ENCODE data around the gene CARF. TPM values are rescaled to one million over a fixed set of nuclear protein-coding genes. Genes with fewer than 3 reads are reported as not detected.

The CARF gene
- total and polyA plus RNA-seq, 4 donors, result 0.98 to 4.3 (median 2.9) TPM

- DNase-seq (ENCODE audit: low spot score), result no peak
- Histone ChIP-seq H3K9me3 (ENCODE audit: control insufficient read depth in 4 of 4, low read length in 3 of 4) (peaks cover 0 to 2% (median 0%) of the 10 kb centered on the region in 4 donors), H3K36me3 (ENCODE audit: control insufficient read depth in 4 of 4, insufficient read depth in 3 of 4, low read depth in 1 of 4, low read length in 3 of 4) (peaks cover 0 to 5% (median under 1%) of the 10 kb centered on the region in 4 donors), H3K27me3 (ENCODE audit: control insufficient read depth in 4 of 4, insufficient read depth in 4 of 4, low read length in 3 of 4) (no peaks in the 10 kb centered on the region), H3K9ac (ENCODE audit: low read depth in 1 of 2, low read length in 2 of 2) (no peak overlapping the region), H3K4me1 (ENCODE audit: control insufficient read depth in 4 of 4, insufficient read depth in 4 of 4, low read length in 3 of 4) (no peaks in the 10 kb centered on the region), H3K27ac (ENCODE audit: low read depth in 1 of 2, low read length in 2 of 2) (no peak overlapping the region), H3K4me3 (ENCODE audit: low read depth in 1 of 3, low read length in 3 of 3) (no peak overlapping the region)
- WGBS, result 40% methylated on average over 1 of the region's 1 CpG
- no peak for TF ChIP-seq HNF4G (IDR thresholded peaks at IDR 0.05)
- TF ChIP-seq, protein P1, sequence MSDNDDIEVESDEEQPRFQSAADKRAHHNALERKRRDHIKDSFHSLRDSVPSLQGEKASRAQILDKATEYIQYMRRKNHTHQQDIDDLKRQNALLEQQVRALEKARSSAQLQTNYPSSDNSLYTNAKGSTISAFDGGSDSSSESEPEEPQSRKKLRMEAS (IDR thresholded peaks at IDR 0.05), result no peak
- no peak for TF ChIP-seq GABPA (IDR thresholded peaks at IDR 0.05 in 1 of 2, conservative IDR thresholded peaks at IDR 0.05 in 1 of 2)
- no peak for TF ChIP-seq RAD21 (IDR thresholded peaks at IDR 0.05)
- TF ChIP-seq FOXA1 (IDR thresholded peaks at IDR 0.05), result no peak
- TF ChIP-seq HNF4A (conservative IDR thresholded peaks at IDR 0.05), result no peak
- no peak for TF ChIP-seq TAF1 (conservative IDR thresholded peaks at IDR 0.05)
These were observed 32.3 kb downstream of the CARF start for GRCh38 chr2:202944408-202944807.

DNA sequence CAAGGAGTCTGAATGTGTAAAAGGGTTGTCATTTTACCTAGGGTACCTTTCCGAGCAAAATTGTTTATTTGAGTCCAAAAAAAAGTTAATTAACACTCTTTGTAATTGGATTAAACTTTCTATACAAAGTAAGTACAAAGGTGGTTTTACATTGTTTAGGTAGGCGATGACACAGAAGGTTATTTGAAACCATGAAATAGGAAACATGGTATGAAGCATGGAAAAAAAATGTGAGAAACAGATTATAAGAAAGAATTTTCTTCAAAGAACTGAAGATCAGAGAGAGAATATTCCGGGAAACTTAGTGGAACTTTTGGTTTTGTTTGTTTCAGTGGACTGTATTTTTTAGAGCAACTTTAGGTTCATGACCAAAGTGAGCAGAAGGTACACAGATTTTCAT lies 32.7 kb downstream of the CARF start:
- Histone ChIP-seq H3K9ac (ENCODE audit: low read depth in 1 of 2, low read length in 2 of 2) (no peak overlapping the region), H3K9me3 (ENCODE audit: control insufficient read depth in 4 of 4, low read length in 3 of 4) (peaks cover 0 to 2% (median 0%) of the 10 kb centered on the region in 4 donors), H3K27me3 (ENCODE audit: control insufficient read depth in 4 of 4, insufficient read depth in 4 of 4, low read length in 3 of 4) (no peaks in the 10 kb centered on the region), H3K27ac (ENCODE audit: low read depth in 1 of 2, low read length in 2 of 2) (no peak overlapping the region), H3K4me3 (ENCODE audit: low read depth in 1 of 3, low read length in 3 of 3) (no peak overlapping the region), H3K36me3 (ENCODE audit: control insufficient read depth in 4 of 4, insufficient read depth in 3 of 4, low read depth in 1 of 4, low read length in 3 of 4) (peaks cover 0 to 5% (median under 1%) of the 10 kb centered on the region in 4 donors), H3K4me1 (ENCODE audit: control insufficient read depth in 4 of 4, insufficient read depth in 4 of 4, low read length in 3 of 4) (no peaks in the 10 kb centered on the region)
- no peak for DNase-seq (ENCODE audit: low spot score)
- 86% methylated on average over 3 of the region's 3 CpGs for WGBS
- TF ChIP-seq TAF1 (conservative IDR thresholded peaks at IDR 0.05) (no peak), JUND (IDR thresholded peaks at IDR 0.05) (no peak), FOXA2 (IDR thresholded peaks at IDR 0.05) (no peak), YY1 (IDR thresholded peaks at IDR 0.05) (no peak), HNF4G (IDR thresholded peaks at IDR 0.05) (no peak), FOXA1 (IDR thresholded peaks at IDR 0.05) (no peak), SP1 (IDR thresholded peaks at IDR 0.05) (no peak), HNF4A (conservative IDR thresholded peaks at IDR 0.05) (no peak), RAD21 (IDR thresholded peaks at IDR 0.05) (no peak), REST (IDR thresholded peaks at IDR 0.05) (no peak), RXRA (IDR thresholded peaks at IDR 0.05) (no peak), ZBTB33 (IDR thresholded peaks at IDR 0.05) (no peak)
- TF ChIP-seq, protein P2, sequence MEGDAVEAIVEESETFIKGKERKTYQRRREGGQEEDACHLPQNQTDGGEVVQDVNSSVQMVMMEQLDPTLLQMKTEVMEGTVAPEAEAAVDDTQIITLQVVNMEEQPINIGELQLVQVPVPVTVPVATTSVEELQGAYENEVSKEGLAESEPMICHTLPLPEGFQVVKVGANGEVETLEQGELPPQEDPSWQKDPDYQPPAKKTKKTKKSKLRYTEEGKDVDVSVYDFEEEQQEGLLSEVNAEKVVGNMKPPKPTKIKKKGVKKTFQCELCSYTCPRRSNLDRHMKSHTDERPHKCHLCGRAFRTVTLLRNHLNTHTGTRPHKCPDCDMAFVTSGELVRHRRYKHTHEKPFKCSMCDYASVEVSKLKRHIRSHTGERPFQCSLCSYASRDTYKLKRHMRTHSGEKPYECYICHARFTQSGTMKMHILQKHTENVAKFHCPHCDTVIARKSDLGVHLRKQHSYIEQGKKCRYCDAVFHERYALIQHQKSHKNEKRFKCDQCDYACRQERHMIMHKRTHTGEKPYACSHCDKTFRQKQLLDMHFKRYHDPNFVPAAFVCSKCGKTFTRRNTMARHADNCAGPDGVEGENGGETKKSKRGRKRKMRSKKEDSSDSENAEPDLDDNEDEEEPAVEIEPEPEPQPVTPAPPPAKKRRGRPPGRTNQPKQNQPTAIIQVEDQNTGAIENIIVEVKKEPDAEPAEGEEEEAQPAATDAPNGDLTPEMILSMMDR (IDR thresholded peaks at IDR 0.05; ENCODE audit: low read depth, low read length, missing input control), result no peak
- TF ChIP-seq, protein P1 (IDR thresholded peaks at IDR 0.05), result no peak
